ENCODE data around the gene PI4KA. TPM values are rescaled to one million over a fixed set of nuclear protein-coding genes. Genes with fewer than 3 reads are reported as not detected.
"Not testable (repeated sequence)": the region's sequence is repeated elsewhere in the genome, so short reads cannot be mapped to it uniquely, and the experiment has no call there.

PI4KA gene
- total RNA-seq, 2 experiments from 2014 or later: 46.9 to 95.7 TPM

DNA sequence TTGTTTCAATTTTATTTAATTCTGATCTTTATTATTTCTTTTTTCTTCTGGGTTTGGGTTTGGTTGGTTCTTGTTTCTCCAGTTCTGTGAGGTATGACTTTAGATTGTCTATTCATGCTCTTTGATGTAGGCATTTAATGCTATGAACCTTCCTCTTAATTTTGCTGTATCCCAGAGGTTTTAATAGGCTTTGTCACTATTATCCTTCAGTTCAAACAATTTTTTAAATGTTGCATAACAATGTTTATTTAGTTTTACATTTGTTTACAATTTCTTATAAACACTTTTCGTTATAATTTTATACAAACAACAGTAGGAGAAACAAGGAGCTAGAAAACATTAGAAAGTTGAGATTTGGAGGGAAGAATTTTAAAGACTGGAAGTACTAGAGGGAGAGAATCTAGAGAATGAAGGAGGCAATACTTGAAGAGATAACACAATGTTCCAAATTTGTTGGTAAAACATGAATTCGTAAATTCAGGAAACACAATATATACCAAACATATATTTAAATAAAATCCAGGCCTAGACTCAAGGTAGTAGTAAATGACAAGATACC, 180.8 kb downstream of the PI4KA start:
- no peaks in the 10 kb centered on the region for H3K79me2 ChIP-seq (ENCODE audit: insufficient read depth, low read depth, low read length)
- H4K20me1 ChIP-seq (ENCODE audit: insufficient read depth, low read length): no peaks in the 10 kb centered on the region
- no peaks in the 10 kb centered on the region for H3K9me3 ChIP-seq (ENCODE audit: low read length)
- no peak overlapping the region for H3K27ac ChIP-seq (ENCODE audit: low read depth, low read length, poor library complexity, severe bottlenecking)
- no peaks in the 10 kb centered on the region for H3K36me3 ChIP-seq (ENCODE audit: insufficient read depth, low read length)
- no peaks in the 10 kb centered on the region for H3K4me1 ChIP-seq (ENCODE audit: insufficient read depth, low read length, poor library complexity, severe bottlenecking)
- no peaks in the 10 kb centered on the region for H3K9me2 ChIP-seq (ENCODE audit: insufficient read depth, low read length)
- ChIA-PET POLR2A (no interaction called here), CTCF (ENCODE audit: unreplicated experiment) (no interaction called here)
- H3K4me2 ChIP-seq (ENCODE audit: low read length): no peak overlapping the region
- DNase-seq (ENCODE audit: low spot score): no peak
- no TSS peak for BruUV-seq (replicated peaks)
- no peak for TF ChIP-seq EZH2phosphoT487 (IDR thresholded peaks at IDR 0.05; ENCODE audit: borderline replicate concordance, low read depth, low read length)
- TF ChIP-seq, protein P1, sequence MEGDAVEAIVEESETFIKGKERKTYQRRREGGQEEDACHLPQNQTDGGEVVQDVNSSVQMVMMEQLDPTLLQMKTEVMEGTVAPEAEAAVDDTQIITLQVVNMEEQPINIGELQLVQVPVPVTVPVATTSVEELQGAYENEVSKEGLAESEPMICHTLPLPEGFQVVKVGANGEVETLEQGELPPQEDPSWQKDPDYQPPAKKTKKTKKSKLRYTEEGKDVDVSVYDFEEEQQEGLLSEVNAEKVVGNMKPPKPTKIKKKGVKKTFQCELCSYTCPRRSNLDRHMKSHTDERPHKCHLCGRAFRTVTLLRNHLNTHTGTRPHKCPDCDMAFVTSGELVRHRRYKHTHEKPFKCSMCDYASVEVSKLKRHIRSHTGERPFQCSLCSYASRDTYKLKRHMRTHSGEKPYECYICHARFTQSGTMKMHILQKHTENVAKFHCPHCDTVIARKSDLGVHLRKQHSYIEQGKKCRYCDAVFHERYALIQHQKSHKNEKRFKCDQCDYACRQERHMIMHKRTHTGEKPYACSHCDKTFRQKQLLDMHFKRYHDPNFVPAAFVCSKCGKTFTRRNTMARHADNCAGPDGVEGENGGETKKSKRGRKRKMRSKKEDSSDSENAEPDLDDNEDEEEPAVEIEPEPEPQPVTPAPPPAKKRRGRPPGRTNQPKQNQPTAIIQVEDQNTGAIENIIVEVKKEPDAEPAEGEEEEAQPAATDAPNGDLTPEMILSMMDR (conservative IDR thresholded peaks at IDR 0.05; ENCODE audit: low read length): no peak
- H2AFZ ChIP-seq (ENCODE audit: low read length): no peak overlapping the region
- H3K4me3 ChIP-seq (ENCODE audit: low read depth, low read length, poor library complexity, severe bottlenecking): no peak overlapping the region
- intact Hi-C loops (cut with micrococcal nuclease; ENCODE audit: unreplicated experiment): no loop called here

DNA sequence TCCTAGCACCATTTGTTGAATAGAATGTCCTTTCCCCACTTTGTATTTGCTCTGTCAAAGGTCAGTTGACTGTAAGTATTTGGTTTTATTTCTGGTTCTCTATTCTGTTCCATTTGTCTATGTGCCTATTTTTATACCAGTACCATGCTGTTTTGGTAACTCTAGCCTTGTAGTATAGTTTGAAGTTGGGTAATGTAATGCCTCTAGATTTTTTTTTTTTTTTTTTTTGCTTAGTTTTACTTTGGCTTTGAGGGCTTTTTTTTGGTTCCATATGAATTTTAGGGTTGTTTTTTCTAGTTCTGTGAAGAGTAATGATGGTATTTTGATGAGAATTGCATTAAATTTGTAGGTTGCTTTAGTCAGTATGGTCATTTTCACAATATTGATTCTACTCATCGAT, 183.0 kb downstream of the PI4KA start:
- H3K36me3 ChIP-seq (ENCODE audit: insufficient read depth, low read length); H4K20me1 ChIP-seq (ENCODE audit: insufficient read depth, low read length); H3K9me3 ChIP-seq (ENCODE audit: low read length); BruUV-seq (replicated peaks); H2AFZ ChIP-seq (ENCODE audit: low read length); H3K4me1 ChIP-seq (ENCODE audit: insufficient read depth, low read length, poor library complexity, severe bottlenecking); H3K27ac ChIP-seq (ENCODE audit: low read depth, low read length, poor library complexity, severe bottlenecking); CTCF ChIA-PET (ENCODE audit: unreplicated experiment); intact Hi-C loops (cut with micrococcal nuclease; ENCODE audit: unreplicated experiment); DNase-seq (ENCODE audit: low spot score); POLR2A ChIA-PET; H3K9me2 ChIP-seq (ENCODE audit: insufficient read depth, low read length); H3K79me2 ChIP-seq (ENCODE audit: insufficient read depth, low read depth, low read length); H3K4me2 ChIP-seq (ENCODE audit: low read length); H3K4me3 ChIP-seq (ENCODE audit: low read depth, low read length, poor library complexity, severe bottlenecking): not testable (repeated sequence)

DNA sequence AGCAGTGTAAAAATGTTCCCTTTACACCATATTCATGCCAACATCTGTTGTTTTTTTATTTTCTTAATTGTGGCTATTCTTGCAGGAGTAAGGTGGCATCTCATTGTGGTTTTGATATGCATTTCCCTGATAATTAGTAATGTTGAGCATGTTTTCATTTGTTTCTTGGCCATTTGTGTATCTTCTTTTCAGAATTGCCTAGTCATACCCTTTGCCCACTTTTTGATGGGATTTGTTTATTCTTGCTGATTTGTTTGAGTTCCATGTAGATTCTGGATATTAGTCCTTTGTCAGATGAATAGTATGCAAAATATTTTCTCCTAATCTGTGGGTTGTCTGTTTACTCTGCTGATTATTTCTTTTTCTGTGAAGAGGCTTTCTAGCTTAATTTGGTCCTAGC, 183.6 kb downstream of the PI4KA start:
- Histone ChIP-seq H3K27ac (ENCODE audit: low read depth, low read length, poor library complexity, severe bottlenecking) (no peak overlapping the region), H3K4me2 (ENCODE audit: low read length) (no peak overlapping the region), H3K79me2 (ENCODE audit: insufficient read depth, low read depth, low read length) (no peaks in the 10 kb centered on the region), H3K9me3 (ENCODE audit: low read length) (no peaks in the 10 kb centered on the region), H3K4me1 (ENCODE audit: insufficient read depth, low read length, poor library complexity, severe bottlenecking) (no peaks in the 10 kb centered on the region), H3K9me2 (ENCODE audit: insufficient read depth, low read length) (no peaks in the 10 kb centered on the region), H3K36me3 (ENCODE audit: insufficient read depth, low read length) (no peaks in the 10 kb centered on the region), H3K4me3 (ENCODE audit: low read depth, low read length, poor library complexity, severe bottlenecking) (no peak overlapping the region), H4K20me1 (ENCODE audit: insufficient read depth, low read length) (no peaks in the 10 kb centered on the region), H2AFZ (ENCODE audit: low read length) (no peak overlapping the region)
- BruUV-seq (replicated peaks): no TSS peak
- TF ChIP-seq, protein P1 (conservative IDR thresholded peaks at IDR 0.05; ENCODE audit: low read length): no peak
- TF ChIP-seq EZH2phosphoT487 (IDR thresholded peaks at IDR 0.05; ENCODE audit: borderline replicate concordance, low read depth, low read length): no peak
- ChIA-PET CTCF (ENCODE audit: unreplicated experiment) (no interaction called here), POLR2A (no interaction called here)
- no peak for DNase-seq (ENCODE audit: low spot score)
- intact Hi-C loops (cut with micrococcal nuclease; ENCODE audit: unreplicated experiment): no loop called here

All from OCI-LY7 (cell line).